GM12872 (cell line): ENCODE measurements around the gene SEC16B.

Source experiments
- CTCF ChIP-seq: IDR thresholded peaks from 3 replicates; pipeline ENCODE4 v1.5.1; 2011; ENCODE audit warnings: low read depth, mild to moderate bottlenecking, low read length, moderate library complexity; ENCODE audit not compliant: insufficient read depth

SEC16B gene

DNA sequence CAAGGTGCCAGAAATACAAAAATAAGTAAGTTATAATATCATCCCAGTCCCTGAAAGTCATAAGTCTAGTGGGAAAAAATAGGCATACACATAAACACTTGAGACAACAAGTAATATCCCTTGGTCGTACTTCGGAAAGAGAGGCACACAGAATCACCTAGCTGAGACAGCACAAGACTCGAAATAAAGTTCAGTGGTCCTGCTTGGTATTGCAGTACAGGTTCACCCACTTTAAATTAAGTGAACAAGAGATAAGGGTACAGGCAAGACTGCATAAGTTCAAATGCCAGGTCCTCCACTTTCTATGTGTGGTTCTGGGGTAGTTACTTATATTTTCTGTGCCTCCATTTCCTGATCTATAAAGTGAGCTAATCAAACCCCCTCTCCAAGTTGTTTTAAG lies 47.6 kb downstream of the SEC16B start:
- no peak for TF ChIP-seq CTCF

- TF ChIP-seq CTCF = peak; percentile 15; the same call in 1 of the 3 replicates
These were observed 48.3 kb downstream of the SEC16B start for GRCh38 chr1:177921590-177921989.

- no peak for TF ChIP-seq CTCF
These were observed 49.8 kb downstream of the SEC16B start for GRCh38 chr1:177920091-177920490.

- TF ChIP-seq CTCF = no peak
These were observed 54.2 kb downstream of the SEC16B start for GRCh38 chr1:177915641-177916040.

- TF ChIP-seq CTCF = no peak
These were observed 55.3 kb downstream of the SEC16B start for GRCh38 chr1:177914603-177915002.

GRCh38 chr1:177913762-177914540 lies 55.9 kb downstream of the SEC16B start:
- peak; percentile 59 for TF ChIP-seq CTCF

- TF ChIP-seq CTCF = no peak
These were observed 56.9 kb downstream of the SEC16B start for GRCh38 chr1:177912991-177913390.

DNA sequence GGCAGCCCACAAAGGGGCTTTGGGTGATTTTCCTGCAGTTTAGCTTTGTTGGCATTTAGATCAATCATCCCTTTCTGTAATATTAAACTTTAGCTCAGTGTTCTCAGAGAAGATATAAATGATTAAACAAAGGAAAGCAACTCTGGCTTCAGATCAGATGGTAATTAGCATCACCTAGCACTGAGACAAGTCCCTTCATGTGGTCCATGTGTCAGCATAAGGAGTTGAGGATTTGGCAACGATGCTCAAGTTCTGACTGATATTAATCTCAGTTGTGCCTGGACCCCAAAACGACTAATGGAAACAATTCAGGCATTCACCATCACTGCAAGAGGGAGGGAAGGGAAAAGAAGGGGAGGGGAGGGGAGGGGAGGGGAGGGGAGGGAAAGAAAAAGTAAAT lies 60.4 kb downstream of the SEC16B start:
- TF ChIP-seq CTCF = no peak
